CD4-positive, alpha-beta T cell treated with Interleukin-6 at 100 ng/mL for 8 hours (primary cell): ENCODE results near the gene IWS1.
"Not testable (repeated sequence)": the region's sequence is repeated elsewhere in the genome, so short reads cannot be mapped to it uniquely, and the experiment has no call there.

ENCODE experiments used
- DNase-seq: peaks from one replicate; pipeline ENCODE4 v3.0.0-alpha.2; 2020; ENCODE audit warnings: mixed read lengths, low spot score

Gene IWS1

DNA sequence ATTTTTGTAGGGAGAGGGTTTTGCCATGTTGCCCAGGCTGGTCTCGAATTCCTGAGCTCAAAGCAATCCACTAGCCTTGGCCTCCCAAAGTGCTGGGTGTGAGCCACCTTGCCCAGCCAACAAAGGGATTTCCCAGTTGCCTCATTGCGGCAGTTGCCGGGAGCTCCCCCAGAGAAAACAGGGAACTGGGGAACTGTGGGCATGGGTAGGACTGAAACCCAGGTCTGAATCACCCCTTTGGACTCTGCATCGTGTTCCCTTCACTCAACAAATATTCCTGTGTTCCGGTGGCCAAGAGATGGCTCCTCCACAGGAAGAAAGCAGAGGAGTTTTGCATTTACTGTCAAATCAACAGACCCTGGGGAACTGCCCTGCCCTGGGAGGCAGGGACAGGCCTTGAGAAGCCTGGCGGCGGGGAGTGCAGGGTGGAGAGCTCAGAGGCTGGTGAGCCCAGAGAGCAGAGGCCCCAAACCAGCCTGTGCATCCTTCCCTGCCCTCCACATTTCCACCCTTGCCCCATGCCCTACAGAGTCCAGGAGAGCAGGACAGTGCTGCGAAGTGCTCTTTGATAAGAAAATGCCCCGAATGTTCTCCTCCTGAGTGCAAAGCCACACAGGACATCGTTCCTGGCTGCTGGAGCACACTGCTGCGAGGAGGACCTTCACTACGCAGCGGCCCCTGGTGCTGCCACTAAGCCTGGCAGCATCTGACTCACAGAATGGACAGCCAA, 34.1 kb upstream of the IWS1 start:
- DNase-seq: no peak

DNA sequence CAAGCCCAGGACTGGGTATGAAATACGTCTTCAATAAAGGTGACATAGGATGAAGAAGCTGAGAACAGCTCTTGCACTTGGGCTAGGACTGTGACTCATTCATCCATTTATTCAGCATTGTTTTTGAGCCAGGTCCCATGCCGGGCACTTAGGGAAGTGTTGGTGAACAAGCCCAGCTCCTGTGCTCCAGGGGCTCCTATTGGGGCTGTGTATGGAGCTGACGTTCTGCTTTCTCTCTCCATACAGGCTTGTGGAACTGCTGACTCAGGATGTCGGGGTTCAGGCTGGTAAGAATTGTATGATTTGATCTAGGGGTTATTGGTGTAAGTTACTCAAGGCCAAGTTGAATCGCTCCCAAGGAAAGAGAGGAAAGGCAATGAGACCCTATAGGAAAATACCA, 33.2 kb upstream of the IWS1 start:
- no peak for DNase-seq

DNA sequence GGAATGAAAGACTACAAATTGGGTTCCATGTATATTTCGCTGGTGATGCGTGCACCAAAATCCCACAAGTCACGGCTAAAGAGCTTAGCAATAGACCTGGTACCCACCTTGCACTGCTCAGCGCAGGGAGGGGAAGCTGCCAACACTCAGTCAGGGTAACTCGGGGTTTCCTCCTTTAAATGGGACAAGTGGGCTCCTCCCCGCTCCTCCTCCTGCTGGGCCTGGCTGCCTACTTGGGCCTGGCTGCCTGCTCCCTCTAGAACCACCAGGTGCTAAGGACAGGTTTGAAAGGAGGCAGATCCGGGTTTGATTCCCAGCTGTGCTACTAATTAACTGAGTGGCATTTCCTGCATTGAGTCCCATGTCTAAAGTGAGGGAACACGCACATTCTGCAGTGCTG, 32.6 kb upstream of the IWS1 start:
- DNase-seq: no peak

DNA sequence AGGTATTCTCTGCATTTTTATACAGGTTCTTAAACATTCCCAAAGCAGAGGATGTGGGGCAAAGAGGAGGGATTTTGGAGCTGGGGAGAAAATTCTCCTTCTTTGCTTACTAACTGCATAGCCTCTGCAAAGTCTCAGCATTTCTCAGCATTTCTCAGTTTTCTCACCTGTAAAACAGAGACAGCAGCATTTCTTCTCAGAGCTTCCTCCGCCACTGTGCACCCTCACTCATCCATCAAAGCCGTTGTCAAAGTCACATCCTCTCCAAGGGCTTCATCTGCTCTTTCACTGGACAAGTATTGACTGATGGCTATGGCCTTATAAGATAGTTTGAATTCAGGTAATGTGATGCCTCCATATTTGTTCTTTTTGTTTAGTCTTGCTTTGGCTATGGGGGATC, 26.6 kb upstream of the IWS1 start:
- DNase-seq: no peak

DNA sequence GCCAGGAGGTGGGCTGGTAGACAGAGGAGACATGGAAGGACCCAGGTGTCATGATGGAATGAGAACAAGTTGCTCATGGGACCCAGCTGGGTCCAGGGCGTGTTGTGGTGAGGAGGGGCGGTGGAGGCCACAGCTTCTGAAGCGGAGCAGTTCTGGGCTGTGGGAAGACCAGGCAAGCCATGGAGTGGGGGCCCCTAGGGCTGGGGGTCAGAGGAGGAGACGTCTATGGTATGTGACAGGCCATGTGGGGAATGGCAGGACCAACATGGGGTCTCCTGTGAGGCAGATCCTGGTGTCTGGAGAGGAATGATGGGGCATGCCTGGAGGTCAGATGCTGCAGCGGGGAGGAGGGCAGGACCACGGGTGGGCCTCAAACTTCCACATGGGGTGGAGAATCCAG, 26.0 kb upstream of the IWS1 start:
- no peak for DNase-seq

DNA sequence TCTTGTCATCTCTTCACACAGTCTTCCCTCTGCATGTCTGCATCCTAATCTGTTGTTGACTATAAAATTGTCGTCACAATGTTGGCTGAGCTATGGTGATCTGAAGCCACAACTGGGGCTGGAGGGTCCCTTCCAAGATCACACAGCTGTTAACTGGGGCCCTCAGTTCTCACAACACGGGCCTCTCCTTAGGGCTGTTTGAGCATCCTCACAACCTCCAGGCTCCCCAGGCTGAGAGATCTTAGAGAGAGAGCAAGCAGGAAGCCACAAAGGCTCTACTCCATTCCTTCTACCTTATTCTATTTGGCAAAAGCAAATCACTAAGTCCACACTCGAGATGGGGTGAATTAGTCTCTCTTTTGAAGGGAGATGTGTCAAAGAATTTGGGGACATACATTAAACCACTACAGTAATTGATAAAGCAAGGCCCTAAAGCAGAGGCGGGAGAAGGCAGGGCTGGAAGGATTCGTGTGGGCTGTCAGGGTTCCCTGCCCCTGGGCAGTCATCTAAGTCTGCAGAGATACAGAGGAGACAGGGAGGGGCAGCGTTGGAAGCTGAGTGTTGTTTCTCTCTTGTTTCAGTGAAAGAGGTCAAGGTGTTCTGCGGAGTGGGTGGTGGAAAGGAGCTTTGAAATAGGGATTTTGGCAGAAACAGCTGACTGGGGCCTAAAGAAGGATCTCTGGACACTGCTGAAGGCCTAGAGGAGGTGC, 25.1 kb upstream of the IWS1 start:
- no peak for DNase-seq

DNA sequence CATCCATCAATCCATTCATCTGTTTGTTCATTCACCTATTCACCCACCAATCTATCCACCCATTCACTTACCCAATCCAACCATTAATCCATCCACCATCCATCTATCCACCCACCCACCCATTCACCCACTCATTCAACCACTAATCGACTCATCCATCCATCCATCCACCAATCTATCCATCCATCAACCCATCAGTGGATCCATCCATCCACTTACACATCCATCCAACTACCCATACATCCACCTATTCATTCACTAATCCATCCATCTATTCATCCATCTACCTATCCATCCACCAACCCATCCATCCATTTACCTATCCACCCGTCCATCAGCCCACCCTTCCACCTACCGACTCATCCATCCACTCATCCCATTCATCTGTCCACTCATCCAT, 20.5 kb upstream of the IWS1 start:
- no peak for DNase-seq

DNA sequence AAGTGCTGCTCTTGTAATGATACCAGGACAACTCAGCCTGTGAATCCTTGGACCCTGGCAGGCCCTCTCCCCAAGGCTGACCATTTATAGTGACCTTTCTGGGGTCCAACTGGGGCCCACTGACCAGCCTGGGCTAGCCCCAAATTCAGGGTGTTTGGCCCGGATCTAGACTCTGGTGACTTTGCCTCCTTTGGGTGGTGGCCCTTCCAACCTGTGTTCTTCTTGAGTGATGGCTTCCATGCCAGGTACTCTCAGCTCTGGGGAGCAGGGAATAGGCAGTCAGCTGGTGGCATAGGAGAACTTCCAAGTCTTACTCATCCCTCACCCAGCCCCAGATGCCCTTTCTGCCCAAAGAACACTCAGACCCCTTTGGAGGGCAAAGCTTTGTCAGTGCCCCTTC, 19.5 kb upstream of the IWS1 start:
- DNase-seq: no peak

DNA sequence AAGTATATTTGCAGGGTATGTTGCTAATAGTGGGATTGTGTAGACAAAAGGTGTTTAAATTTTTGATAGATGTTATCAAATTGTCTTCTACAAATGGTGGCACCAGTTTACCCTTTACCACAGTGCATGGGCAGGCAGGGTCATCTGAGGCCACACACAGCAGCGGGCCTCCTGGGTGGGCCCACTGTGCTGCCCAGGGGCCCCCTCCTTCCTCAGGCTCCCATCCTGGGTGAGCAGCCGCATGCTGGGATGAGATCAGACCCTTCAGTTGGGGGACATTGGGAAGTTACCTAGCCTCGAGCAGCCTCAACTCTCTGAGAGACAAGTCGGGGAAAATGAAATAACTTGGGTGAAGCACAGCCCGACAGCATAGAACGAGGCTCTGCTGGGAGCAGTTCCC, 18.9 kb upstream of the IWS1 start:
- DNase-seq: no peak

DNA sequence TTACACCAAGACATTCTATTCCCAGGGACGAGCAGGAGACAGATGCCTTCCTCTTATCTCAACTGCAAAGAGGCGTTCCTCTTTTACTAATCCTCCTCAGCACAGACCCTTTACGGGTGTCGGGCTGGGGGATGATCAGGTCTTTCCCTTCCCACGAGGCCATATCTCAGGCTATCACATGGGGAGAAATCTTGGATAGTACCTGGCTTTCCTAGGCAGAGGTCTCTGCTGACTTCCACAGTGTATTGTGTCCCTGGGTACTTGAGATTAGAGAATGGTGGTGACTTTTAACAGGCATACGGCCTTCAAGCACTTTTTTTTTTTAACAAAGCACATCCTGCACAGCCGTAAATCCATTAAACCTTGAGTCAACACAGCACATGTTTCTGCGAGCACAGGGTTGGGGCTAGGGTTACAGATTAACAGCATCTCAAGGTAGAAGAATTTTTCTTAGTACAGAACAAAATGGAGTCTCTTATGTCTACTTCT, 16.8 kb upstream of the IWS1 start:
- not testable (repeated sequence) for DNase-seq

DNA sequence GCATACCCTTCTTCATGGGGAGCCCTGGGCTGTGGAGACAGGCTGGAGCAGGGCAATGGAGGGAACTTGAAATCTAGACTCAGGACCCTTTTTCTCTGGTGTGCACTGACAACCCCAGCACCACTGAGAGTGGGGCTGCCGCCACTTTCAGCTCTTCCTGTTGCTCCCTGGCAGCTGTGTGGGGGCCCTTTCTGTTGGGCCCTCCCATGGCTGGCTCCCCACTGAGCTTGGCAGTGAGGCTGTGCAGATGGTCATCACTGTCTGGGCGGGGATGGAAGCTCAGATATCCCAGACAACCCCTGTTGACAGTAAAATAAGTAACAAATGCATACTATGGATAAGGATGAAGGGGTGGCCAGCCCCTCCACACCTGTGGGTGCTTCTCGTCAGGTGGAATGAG, 15.9 kb upstream of the IWS1 start:
- DNase-seq: no peak

DNA sequence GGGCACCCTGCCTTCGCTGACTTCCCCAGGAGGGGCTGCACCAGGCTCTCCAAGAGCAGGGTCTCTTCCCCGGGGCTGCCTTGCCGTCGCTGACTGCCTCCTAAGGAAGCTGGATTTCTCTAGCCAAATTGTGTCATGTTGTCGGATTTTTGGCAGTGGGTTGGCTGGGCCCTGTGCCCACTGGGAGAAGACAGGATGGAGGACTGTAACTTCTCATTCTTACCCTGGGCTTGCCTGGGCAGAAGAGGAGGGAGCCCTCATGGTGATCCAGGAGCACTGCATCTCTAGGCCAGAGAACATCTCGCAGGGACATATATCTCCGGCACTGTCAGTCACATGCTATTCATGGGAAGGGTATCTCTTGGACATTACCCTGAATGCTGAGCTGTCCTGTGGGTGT, 15.5 kb upstream of the IWS1 start:
- DNase-seq: no peak

DNA sequence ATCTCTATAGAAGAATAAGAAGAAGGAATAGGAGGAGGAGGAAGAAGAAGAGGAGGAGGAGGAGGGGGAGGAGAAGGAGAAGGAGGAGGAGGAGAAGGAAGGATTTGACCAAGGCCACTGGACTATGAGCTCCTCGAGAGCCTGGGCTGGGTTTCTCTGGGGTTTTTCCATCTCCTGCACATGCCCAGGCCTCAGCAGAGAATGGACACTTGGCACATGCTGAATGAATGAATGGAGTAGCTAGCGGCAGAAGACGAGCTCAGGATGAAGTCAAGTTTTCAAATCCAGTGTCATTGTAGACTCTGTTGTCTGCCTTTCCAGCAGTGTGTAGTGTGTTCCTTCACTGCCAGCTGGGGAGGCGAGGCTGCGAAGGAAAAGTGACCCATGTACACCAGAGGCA, 11.4 kb upstream of the IWS1 start:
- no peak for DNase-seq

DNA sequence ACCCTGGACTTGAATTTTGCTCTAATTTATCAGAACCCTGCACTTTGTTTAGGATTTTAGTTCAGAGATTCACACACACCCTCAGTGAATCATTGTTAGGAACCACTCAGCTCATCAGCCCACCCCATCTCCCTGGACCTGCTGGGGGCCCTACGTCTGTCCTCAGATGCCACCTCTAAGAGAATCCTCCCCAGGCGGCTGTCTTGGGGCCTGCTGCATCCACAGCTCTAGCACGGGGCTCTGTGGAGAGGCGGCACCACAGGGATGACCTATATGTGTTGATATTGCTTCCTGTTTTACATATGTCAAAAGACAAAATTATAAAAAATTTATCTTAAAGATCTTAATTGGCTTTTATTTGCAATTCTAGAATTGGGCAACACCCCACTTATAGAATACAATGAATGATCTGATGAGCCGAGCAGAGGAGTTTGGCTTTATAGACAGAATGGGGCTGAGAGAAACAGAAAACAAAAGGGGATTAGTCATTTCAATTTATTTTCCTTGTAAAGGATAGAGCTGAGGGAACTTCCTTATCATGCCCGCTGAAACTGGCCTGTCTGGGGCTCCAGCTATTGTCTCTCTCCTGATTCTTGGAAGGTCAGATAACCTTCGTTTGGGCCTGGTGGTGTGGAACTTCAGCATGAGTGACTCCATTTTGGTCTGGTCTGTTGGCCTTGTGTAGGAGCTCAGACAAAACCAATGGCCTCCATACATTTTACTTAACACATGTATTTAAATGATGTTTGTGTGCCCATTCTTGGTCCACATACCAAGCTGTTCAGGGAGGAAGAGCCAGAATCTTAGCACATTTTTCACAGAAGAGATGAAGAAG, 10.6 kb upstream of the IWS1 start:
- no peak for DNase-seq

DNA sequence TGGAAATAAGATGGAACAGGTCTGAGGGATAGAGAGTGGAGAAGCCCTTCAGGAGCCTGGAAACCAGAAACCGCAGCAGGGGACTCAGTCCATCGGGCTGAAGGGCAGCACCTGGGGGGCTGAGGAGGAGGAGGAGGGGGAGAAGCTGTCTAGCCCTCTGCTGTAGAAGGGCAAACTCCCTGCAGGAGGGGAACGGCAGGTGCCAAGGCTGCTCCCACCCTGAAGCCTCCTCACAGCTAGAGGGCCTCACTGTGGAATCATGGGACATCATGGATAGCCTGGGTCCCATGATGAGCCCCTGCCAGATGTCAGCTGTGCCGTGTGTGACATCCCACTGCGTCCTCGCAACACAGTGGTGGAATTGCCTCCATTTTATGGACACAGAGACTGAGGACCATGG, 9.6 kb upstream of the IWS1 start:
- DNase-seq: no peak

DNA sequence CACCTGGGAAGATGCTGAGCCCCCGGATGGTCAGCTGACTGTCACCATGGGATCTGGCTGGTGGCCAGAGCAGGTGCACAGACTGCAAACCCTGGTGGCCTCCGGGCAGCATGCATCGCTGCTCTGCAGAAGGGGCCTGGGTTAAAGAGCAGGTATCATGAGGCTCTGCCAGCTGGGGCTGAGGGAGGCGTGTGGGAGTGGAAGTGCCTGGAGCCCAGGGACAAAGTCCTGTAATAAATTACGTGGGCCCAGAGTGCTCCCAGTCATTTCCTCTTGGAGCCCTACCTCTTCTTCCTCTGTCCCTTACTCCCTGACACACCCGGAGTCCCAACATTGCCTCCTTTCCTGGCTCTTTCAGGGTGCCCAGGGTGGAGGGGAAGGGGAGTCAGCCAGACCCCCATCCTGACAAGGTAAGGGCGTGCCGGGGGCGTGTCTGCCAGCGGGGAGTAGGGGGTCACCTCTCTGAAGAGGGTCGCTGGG, 9.2 kb upstream of the IWS1 start, which contains the start of gene MYO7B:
Gene MYO7B (plus strand): TSS at position 262 of the 480 bp plus-strand sequence. CDS start 24,040 bp downstream, outside the sequence.
- no peak for DNase-seq

DNA sequence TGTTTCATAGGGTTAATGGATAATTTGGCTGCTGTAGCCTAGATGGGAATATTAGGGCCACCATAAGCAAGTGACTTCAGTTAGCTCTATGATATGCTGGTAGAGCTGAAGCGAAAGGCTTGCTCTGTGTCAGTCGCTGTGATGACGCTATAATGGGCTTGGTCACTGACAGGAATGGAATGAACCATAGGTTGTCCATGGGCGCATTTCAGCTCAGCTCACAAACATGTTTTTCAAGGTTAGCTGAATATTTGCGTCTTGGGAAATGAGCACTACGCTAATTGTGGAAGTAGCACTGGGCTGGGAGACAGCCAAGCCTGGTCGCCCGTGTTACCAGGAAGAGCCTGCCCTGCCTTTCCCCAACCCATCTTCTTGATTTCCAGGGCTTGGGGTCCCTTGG, 6.0 kb upstream of the IWS1 start:
- DNase-seq: no peak

DNA sequence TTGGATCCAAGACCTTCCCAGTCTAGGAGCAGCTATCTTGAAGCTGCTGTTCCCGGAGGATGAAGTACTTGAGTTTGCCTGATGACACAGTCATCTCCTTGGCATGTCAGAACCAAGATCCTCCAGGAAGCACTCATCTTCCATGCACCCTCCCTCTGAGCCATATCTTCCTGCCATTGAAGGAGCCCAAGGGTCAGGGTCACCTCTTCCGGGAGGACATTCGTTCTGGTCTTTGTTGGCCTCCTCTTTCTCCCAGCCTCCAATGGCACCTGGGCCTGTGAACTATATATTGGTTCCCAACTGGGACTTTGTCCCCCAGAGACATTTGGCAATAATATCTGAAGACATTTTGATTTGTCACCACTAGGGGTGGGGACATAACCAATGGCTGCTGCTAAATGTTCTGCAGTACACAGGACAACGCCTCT, 4.9 kb upstream of the IWS1 start:
- no peak for DNase-seq

DNA sequence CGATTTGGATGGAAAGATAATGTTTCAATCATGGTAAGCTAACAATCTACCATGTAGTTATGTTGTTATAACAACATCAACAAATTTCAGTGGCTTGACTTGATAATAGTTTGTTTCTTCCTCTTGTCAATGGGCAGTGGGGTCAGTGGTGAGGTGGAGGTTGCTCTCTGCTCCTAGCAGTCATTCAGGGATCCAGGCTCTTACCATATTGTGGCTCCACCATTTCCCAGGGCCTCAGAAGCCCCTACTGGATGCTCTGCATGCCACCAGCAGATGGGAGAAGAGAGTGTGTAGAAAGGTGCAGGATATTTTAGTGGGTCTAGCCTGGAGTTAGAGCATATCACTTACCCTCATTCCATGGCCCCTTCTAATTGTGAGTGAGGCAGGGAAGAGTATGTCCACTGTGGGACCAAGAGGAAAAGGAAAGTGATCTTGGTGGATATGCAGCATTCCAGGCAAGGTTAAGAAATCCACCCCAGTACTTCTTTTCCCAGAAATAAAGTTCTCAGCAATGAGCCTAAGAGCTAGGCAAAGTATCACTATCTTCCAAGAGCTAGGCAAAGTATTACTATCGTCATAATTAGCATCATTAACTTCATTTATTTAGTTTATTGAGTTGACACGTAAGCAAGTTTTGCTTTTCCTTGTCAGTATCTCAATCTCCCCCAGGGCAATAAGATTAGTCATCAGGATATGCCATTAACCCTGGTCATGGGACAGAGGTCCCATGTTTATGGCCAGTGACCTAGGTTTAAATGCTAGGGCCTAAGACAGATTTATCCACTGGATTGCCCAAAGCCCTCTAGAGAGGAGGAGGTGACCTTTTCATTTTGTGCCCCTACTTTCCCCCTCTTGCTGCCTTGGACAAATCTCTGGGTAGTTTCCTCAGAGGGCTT, 4.2 kb upstream of the IWS1 start:
- DNase-seq: no peak

DNA sequence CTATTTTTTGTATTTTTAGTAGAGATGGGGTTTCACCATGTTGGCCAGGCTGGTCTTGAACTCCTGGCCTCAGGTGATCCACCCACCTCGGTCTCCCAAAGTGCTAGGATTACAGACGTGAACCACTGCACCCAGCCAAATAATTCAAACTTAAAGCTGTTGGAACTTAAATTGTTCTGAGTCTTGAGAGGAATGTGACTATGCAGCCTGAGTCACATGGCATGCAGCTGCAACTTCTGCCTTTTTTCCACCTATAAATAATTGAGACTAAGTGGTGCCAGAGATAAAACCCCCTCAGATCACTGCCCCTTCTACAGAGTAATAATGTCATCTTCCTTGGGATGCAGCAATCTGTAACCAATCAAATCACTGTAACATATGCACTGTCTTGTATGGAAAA, 3.1 kb upstream of the IWS1 start:
- not testable (repeated sequence) for DNase-seq

DNA sequence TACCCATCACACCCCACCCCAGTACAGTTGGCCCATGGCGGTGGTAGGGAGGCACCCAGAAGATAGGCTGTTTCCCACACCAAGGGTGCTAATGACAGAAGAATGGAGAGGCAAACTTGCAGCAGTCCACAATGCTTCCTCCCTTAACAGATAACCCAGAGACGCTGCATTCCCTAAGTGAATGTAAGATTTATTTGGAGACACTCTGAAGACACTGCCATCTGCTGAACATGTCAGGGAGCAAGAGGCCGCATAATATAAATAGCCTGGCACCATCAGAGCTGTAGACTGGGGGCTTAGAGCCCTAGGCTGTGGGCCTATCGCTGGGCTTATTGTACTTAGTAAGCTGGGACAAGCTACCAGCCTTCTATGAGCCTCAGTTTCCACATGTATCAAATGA, 2.2 kb upstream of the IWS1 start:
- no peak for DNase-seq
